ENCODE data around the gene CLDN9.

Gene CLDN9, protein sequence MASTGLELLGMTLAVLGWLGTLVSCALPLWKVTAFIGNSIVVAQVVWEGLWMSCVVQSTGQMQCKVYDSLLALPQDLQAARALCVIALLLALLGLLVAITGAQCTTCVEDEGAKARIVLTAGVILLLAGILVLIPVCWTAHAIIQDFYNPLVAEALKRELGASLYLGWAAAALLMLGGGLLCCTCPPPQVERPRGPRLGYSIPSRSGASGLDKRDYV

DNA sequence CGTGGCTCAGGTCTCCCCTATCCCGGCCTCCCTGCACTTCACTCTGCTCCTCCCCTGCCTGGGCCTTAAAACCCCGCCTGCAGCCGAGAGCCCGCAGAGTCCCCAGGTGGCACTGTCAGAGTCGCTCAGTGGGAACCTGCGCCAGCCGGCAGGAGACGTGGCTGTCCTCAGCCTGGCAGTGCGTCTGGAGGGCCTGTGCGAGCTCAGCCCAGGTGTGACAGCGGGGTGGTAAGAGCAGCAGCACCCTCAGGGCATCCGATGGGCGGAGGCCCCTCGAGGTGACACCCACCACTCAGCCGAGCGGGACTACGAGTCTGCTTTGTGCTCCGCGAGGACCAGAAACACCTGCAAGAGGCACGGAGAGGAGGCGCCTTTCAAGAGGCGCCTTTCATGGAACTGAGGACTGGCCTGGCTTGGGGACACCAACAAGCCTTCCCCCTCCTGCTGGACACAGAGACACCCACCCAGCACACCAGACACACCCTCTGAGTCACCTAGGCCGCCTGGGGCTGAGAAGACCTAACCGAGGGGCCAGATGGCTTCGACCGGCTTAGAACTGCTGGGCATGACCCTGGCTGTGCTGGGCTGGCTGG lies at the start of gene CLDN9:
Gene CLDN9, plus strand, starts transcription at position 96 of the 593 bp plus-strand sequence. Its CDS starts 440 bp downstream, at position 536.
- DNase-seq (ENCODE audit: low read depth in 1 of 2, low spot score in 1 of 2): no peak

GRCh38 chr16:2963074-2963722 lies 49.5 kb upstream of the CLDN9 start:
- DNase-seq (ENCODE audit: low read depth in 1 of 2, low spot score in 1 of 2): no peak

DNA sequence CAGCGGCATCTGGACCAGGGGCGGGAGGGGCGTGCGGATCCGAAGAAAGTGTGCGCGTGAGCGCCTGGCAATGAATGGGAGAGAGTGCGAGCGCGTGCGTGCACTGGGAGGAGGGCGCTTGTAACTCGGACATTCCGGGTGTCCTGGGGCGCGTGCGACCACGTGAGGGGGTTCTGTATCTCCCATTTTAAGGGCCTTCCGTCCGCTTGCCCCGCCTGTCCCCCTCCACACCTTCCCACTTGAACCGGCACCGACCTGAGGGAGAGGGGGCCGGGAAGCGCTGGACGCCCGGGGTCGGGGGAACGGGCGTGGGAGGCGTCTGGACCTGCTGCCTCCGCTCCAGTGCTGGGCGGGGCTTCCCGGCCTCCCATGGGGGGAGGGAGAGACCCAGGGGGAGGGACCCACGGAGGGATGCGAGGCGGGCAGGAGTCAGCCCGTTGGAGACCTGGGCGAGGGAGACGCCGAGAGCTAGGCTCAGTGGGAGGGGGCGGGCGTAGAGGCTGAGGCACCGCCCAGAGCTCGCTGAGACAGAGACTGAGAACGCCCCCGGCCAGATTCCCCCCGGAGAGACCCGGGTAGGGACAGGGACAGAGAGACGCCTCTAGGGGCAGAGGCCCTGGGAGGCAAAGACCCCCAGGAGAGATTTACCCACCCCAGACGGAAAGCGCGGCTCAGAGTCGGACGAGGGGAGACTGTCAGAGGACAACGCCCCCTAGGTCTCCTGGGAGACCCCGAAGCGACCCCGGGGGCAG lies 48.8 kb upstream of the CLDN9 start, which contains the start of gene KREMEN2:
Gene KREMEN2, plus strand, starts transcription at position 553 of the 752 bp plus-strand sequence. CDS start 246 bp downstream, outside the sequence.
- DNase-seq (ENCODE audit: low read depth in 1 of 2, low spot score in 1 of 2): peak in 1 of 2 donors; percentile 10

GRCh38 chr16:2964475-2965336 lies 48.0 kb upstream of the CLDN9 start:
- DNase-seq (ENCODE audit: low read depth in 1 of 2, low spot score in 1 of 2): peak in 1 of 2 donors; percentile 26

DNA sequence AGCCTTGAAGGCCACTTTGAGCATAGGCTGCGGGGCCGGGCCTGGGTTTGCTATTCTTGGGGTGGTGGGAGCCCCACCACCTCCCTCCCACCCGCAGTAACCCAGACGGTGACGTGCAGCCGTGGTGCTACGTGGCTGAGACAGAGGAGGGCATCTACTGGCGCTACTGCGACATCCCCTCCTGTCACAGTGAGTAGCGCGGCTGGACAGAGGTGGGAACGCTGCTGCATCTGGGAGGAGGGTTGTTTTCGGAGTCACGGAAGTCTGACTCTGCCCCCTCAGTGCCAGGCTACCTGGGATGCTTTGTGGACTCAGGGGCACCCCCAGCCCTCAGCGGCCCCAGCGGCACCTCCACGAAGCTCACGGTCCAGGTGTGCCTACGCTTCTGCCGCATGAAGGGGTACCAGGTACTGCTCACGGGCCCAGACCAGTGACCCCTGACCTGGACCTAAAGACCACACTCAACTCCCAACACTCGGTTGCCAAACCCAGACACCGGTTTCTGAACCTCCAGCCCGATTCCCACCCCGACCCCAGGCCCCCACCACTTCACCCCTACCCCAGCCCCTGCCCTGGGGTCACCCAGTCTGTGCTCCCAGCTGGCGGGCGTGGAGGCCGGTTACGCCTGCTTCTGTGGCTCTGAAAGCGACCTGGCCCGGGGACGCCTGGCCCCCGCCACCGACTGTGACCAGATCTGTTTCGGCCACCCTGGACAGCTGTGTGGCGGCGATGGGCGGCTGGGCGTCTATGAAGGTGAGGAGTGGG lies 46.5 kb upstream of the CLDN9 start:
- no peak for DNase-seq (ENCODE audit: low read depth in 1 of 2, low spot score in 1 of 2)

DNA sequence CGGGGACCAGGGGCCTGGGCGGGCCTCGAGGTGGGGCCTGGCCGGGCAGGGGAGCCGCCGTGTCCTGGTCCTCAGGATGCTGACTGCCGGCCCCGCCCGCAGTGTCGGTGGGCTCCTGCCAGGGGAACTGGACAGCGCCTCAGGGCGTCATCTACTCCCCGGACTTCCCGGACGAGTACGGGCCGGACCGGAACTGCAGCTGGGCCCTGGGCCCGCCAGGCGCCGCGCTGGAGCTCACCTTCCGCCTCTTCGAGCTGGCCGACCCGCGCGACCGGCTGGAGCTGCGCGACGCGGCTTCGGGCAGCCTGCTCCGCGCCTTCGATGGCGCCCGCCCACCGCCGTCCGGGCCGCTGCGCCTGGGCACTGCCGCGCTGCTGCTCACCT lies 45.9 kb upstream of the CLDN9 start:
- no peak for DNase-seq (ENCODE audit: low read depth in 1 of 2, low spot score in 1 of 2)

DNA sequence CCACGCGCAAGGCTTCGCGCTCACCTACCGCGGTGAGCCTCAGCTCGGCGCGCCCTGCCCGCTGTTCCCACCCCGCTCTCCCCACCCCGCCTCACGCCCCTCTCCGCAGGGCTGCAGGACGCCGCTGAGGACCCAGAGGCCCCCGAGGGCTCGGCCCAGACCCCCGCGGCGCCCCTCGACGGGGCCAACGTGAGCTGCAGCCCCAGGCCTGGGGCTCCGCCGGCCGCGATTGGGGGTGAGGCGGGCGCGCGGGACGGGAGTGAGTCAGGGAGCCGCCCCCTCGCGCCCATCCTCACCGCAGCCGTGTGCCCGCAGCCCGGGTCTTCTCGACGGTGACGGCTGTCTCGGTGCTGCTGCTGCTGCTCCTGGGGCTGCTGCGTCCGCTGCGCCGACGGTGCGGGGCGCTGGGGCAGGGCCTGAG lies 45.5 kb upstream of the CLDN9 start:
- DNase-seq (ENCODE audit: low read depth in 1 of 2, low spot score in 1 of 2): no peak

- DNase-seq (ENCODE audit: low read depth in 1 of 2, low spot score in 1 of 2): no peak
Measured at GRCh38 chr16:2967721-2968161, 45.0 kb upstream of the CLDN9 start.

- DNase-seq (ENCODE audit: low read depth in 1 of 2, low spot score in 1 of 2): no peak
Measured at GRCh38 chr16:2968368-2968737, 44.4 kb upstream of the CLDN9 start.

GRCh38 chr16:2968738-2969544 lies 43.8 kb upstream of the CLDN9 start, which contains the start of gene PAQR4:
PAQR4 (plus strand) TSS chr16:2969348; CDS start chr16:2969675, 327 bp downstream.
- DNase-seq (ENCODE audit: low read depth in 1 of 2, low spot score in 1 of 2): peak; percentile 59 to 64

- peak; percentile 55 to 59 for DNase-seq (ENCODE audit: low read depth in 1 of 2, low spot score in 1 of 2)
Measured at GRCh38 chr16:2969545-2970521, 42.9 kb upstream of the CLDN9 start.

GRCh38 chr16:2970563-2970962 lies 42.2 kb upstream of the CLDN9 start:
- no peak for DNase-seq (ENCODE audit: low read depth in 1 of 2, low spot score in 1 of 2)

DNA sequence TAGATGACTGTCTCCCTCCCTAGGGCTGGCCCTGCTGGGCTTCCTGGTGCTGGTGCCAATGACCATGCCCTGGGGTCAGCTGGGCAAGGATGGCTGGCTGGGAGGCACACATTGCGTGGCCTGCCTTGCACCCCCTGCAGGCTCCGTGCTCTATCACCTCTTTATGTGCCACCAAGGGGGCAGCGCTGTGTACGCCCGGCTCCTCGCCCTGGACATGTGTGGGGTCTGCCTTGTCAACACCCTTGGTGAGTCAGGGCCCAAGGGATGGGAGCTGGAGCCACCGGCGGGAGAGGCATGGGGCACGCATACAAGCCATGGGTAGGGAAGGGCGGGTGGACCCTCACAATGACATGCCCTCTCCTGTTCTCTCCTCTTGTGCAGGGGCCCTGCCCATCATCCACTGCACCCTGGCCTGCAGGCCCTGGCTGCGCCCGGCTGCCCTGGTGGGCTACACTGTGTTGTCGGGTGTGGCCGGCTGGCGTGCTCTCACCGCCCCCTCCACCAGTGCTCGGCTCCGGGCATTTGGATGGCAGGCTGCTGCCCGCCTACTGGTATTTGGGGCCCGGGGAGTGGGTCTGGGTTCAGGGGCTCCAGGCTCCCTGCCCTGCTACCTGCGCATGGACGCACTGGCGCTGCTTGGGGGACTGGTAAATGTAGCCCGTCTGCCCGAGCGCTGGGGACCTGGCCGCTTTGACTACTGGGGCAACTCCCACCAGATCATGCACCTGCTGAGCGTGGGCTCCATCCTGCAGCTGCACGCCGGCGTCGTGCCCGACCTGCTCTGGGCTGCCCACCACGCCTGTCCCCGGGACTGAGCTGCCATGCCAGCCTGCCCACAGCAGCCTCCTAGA lies 41.4 kb upstream of the CLDN9 start:
- no peak for DNase-seq (ENCODE audit: low read depth in 1 of 2, low spot score in 1 of 2)

GRCh38 chr16:2971985-2972784 lies 40.5 kb upstream of the CLDN9 start:
- no peak for DNase-seq (ENCODE audit: low read depth in 1 of 2, low spot score in 1 of 2)

- no peak for DNase-seq (ENCODE audit: low read depth in 1 of 2, low spot score in 1 of 2)
Measured at GRCh38 chr16:2973093-2973492, 39.6 kb upstream of the CLDN9 start.

All from activated CD4-positive, alpha-beta T cell treated with anti-CD3 and anti-CD28 coated beads, Interleukin-2, amount 50 U/mL, for 24 hours (primary cell).